GM23338 (cell line): Measurements from ENCODE around the gene PSMG4.

ENCODE experiments used
- EZH2 ChIP-seq: fragments of 200-600 bp; sonication (generic); IDR thresholded peaks from one replicate; pipeline ENCODE4 v1.8.0; 2017; ENCODE audit warnings: antibody characterized with exemption, mild to moderate bottlenecking, low read depth; ENCODE audit not compliant: unreplicated experiment
- EZH2phosphoT487 ChIP-seq: fragments of 200-600 bp; sonication (generic); IDR thresholded peaks from one replicate; pipeline ENCODE4 v1.8.1; 2018; ENCODE audit warnings: antibody characterized with exemption; ENCODE audit not compliant: unreplicated experiment
- JUNB ChIP-seq: IDR thresholded peaks from one replicate; pipeline ENCODE4 v1.6.1; 2016; ENCODE audit warnings: antibody characterized with exemption; ENCODE audit not compliant: unreplicated experiment
- POLR2AphosphoS5 ChIP-seq: IDR thresholded peaks from 2 replicates; pipeline ENCODE4 v1.6.1; 2016; ENCODE audit warnings: antibody characterized with exemption, low read depth
- TF ChIP-seq, protein P1 (sequence below): IDR thresholded peaks from one replicate; pipeline ENCODE4 v1.6.1; 2018; ENCODE audit warnings: antibody characterized with exemption; ENCODE audit not compliant: unreplicated experiment
- TF ChIP-seq, protein P2 (sequence below), 2 experiments: fragments of 200-600 bp in 1 of 2; sonication (generic) in 1 of 2; conservative IDR thresholded peaks; 2 replicates each; pipeline versions ENCODE4 v1.5.1 to v1.6.1; 2016 to 2017; ENCODE audit warnings: antibody characterized with exemption in 2 of 2, low read depth in 2 of 2, mild to moderate bottlenecking in 2 of 2, moderate library complexity in 1 of 2

- TF ChIP-seq, protein P1, sequence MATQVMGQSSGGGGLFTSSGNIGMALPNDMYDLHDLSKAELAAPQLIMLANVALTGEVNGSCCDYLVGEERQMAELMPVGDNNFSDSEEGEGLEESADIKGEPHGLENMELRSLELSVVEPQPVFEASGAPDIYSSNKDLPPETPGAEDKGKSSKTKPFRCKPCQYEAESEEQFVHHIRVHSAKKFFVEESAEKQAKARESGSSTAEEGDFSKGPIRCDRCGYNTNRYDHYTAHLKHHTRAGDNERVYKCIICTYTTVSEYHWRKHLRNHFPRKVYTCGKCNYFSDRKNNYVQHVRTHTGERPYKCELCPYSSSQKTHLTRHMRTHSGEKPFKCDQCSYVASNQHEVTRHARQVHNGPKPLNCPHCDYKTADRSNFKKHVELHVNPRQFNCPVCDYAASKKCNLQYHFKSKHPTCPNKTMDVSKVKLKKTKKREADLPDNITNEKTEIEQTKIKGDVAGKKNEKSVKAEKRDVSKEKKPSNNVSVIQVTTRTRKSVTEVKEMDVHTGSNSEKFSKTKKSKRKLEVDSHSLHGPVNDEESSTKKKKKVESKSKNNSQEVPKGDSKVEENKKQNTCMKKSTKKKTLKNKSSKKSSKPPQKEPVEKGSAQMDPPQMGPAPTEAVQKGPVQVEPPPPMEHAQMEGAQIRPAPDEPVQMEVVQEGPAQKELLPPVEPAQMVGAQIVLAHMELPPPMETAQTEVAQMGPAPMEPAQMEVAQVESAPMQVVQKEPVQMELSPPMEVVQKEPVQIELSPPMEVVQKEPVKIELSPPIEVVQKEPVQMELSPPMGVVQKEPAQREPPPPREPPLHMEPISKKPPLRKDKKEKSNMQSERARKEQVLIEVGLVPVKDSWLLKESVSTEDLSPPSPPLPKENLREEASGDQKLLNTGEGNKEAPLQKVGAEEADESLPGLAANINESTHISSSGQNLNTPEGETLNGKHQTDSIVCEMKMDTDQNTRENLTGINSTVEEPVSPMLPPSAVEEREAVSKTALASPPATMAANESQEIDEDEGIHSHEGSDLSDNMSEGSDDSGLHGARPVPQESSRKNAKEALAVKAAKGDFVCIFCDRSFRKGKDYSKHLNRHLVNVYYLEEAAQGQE, result no peak
- TF ChIP-seq, protein P2, sequence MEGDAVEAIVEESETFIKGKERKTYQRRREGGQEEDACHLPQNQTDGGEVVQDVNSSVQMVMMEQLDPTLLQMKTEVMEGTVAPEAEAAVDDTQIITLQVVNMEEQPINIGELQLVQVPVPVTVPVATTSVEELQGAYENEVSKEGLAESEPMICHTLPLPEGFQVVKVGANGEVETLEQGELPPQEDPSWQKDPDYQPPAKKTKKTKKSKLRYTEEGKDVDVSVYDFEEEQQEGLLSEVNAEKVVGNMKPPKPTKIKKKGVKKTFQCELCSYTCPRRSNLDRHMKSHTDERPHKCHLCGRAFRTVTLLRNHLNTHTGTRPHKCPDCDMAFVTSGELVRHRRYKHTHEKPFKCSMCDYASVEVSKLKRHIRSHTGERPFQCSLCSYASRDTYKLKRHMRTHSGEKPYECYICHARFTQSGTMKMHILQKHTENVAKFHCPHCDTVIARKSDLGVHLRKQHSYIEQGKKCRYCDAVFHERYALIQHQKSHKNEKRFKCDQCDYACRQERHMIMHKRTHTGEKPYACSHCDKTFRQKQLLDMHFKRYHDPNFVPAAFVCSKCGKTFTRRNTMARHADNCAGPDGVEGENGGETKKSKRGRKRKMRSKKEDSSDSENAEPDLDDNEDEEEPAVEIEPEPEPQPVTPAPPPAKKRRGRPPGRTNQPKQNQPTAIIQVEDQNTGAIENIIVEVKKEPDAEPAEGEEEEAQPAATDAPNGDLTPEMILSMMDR (conservative IDR thresholded peaks at IDR 0.05; ENCODE audit: low read depth in 2 of 2), result no peak
- TF ChIP-seq POLR2AphosphoS5 (no peak), EZH2 (no peak), EZH2phosphoT487 (no peak), JUNB (no peak)
Measured at GRCh38 chr6:3305216-3305565, 46.4 kb downstream of the PSMG4 start.
